Body of pancreas (tissue), 4 donors: ENCODE data around the gene SMPD3.

Source experiments
- CTCF ChIP-seq, 7 experiments: fragments of 450-650 bp in 4 of 7; fragments of 200-600 bp in 3 of 7; sonication (generic) in 3 of 7; IDR thresholded peaks; one replicate each; pipeline ENCODE4 v1.5.1; 2016 to 2019; ENCODE audit warnings: antibody characterized with exemption in 7 of 7
- POLR2A ChIP-seq, 3 donors: fragments of 450-650 bp; IDR thresholded peaks; one replicate each; pipeline ENCODE4 v1.6.1; 2016; ENCODE audit warnings: antibody characterized with exemption in 3 of 3, mild to moderate bottlenecking in 2 of 3

GRCh38 chr16:68469796-68470460 lies 21.6 kb upstream of the SMPD3 start:
- TF ChIP-seq CTCF (IDR thresholded peaks at IDR 0.05) (no peak), POLR2A (IDR thresholded peaks at IDR 0.05) (no peak)
